ENCODE data around the gene PUDP. TPM values are rescaled to one million over a fixed set of nuclear protein-coding genes. Genes with fewer than 3 reads are reported as not detected.

Gene PUDP
- total and polyA plus RNA-seq, 2 experiments from 2014 or later = 22.6 to 32.8 TPM

DNA sequence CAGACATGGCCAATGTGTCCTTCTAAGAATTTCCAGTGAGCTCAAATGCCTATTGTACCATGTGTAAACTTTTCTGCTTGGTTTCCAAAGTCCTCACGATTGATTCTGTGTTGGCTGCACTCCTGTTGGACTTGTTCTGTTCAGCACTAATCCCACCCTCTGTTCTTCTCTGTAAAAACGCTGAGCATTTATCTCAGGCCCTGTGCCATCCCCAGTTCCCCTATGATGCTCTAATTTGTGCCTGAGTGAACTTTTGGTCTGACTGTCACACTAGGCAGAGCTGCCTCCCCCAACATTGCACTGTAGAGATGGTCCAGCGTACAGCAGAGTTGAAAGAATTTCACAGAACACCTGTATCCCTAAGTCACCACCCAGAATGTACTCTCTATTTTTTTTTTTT, 76.6 kb downstream of the PUDP start:
- Histone ChIP-seq H3K27me3 (no peaks in the 10 kb centered on the region), H3K79me2 (no peaks in the 10 kb centered on the region), H3K4me1 (ENCODE audit: insufficient read depth) (peaks cover 6% of the 10 kb centered on the region), H3K4me3 (no peak overlapping the region), H3K9me3 (ENCODE audit: low read depth) (no peaks in the 10 kb centered on the region), H3K9me2 (replicated peaks; ENCODE audit: insufficient read depth) (no peaks in the 10 kb centered on the region), H3K27ac (no peak overlapping the region), H4K20me1 (ENCODE audit: insufficient read depth, poor library complexity, severe bottlenecking) (no peaks in the 10 kb centered on the region), H2AFZ (no peak overlapping the region), H3K36me3 (replicated peaks; ENCODE audit: insufficient read depth, low read depth) (no peaks in the 10 kb centered on the region), H3K4me2 (no peak overlapping the region)
- WGBS (ENCODE audit: low lambda C conversion rate, missing lambda C conversion rate) = 44% methylated on average over 3 of the region's 3 CpGs
- DNase-seq (ENCODE audit: low spot score) = no peak
- no peak for TF ChIP-seq EZH2 (IDR thresholded peaks at IDR 0.05; ENCODE audit: borderline replicate concordance)

DNA sequence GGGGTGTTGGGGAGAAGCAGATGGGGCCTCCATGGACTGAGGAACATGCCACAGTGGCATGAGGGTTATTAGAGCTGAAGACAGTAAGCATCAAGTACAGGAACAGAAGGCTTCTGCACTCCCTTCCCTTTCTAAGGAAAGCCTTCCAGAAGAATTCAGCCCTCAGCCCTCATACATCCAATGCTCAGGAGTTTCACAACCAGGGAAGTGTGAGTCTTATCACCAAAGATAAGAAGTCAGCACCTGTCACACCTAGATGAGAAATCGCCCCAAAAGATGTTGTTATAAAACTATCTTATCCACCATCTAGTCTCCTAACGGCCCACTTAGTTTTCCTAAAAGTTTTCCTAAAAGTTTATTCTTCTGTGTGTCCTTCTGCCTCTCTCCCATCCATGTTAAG, 78.4 kb downstream of the PUDP start:
- no peaks in the 10 kb centered on the region for H3K9me3 ChIP-seq (ENCODE audit: low read depth)

DNA sequence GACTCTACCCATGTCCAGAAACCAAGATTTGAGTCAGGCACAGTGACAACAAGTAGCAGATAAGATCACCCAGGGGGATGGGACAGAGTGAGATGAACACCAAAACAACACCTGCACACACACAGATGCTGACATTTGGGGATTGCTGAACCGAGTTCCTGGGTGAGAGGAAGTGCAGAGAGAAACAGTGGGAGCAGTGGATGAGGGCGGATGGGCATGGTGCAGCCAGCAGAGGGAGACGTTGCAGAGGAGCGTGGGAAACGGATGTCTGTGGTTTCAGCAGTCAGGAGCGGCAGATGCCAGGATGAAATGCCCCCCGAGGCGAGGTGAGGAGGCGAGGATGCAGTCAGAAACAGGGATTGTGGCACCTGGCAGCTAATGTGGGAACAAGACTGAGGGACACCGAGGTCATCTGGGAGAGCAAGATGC, 79.0 kb downstream of the PUDP start:
- TF ChIP-seq EZH2 (IDR thresholded peaks at IDR 0.05; ENCODE audit: borderline replicate concordance) (no peak), EZH2phosphoT487 (IDR thresholded peaks at IDR 0.05; ENCODE audit: low read depth, severe bottlenecking, unreplicated experiment) (no peak)
- TF ChIP-seq, protein P1, sequence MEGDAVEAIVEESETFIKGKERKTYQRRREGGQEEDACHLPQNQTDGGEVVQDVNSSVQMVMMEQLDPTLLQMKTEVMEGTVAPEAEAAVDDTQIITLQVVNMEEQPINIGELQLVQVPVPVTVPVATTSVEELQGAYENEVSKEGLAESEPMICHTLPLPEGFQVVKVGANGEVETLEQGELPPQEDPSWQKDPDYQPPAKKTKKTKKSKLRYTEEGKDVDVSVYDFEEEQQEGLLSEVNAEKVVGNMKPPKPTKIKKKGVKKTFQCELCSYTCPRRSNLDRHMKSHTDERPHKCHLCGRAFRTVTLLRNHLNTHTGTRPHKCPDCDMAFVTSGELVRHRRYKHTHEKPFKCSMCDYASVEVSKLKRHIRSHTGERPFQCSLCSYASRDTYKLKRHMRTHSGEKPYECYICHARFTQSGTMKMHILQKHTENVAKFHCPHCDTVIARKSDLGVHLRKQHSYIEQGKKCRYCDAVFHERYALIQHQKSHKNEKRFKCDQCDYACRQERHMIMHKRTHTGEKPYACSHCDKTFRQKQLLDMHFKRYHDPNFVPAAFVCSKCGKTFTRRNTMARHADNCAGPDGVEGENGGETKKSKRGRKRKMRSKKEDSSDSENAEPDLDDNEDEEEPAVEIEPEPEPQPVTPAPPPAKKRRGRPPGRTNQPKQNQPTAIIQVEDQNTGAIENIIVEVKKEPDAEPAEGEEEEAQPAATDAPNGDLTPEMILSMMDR (IDR thresholded peaks at IDR 0.05; ENCODE audit: poor library complexity) = no peak
- H3K79me2 ChIP-seq = no peaks in the 10 kb centered on the region

More for the DNA sequence above, 78.4 kb downstream of the PUDP start:
- WGBS (ENCODE audit: low lambda C conversion rate, missing lambda C conversion rate) = 39% methylated on average over 2 of the region's 2 CpGs
- DNase-seq (ENCODE audit: low spot score) = no peak
- Histone ChIP-seq H3K4me2 (no peak overlapping the region), H4K20me1 (ENCODE audit: insufficient read depth, poor library complexity, severe bottlenecking) (no peaks in the 10 kb centered on the region), H3K4me1 (ENCODE audit: insufficient read depth) (peaks cover 1% of the 10 kb centered on the region), H3K4me3 (no peak overlapping the region), H2AFZ (no peak overlapping the region), H3K79me2 (no peaks in the 10 kb centered on the region), H3K9me2 (replicated peaks; ENCODE audit: insufficient read depth) (no peaks in the 10 kb centered on the region), H3K27me3 (no peaks in the 10 kb centered on the region), H3K27ac (no peak overlapping the region), H3K36me3 (replicated peaks; ENCODE audit: insufficient read depth, low read depth) (no peaks in the 10 kb centered on the region)
- TF ChIP-seq, protein P1 (IDR thresholded peaks at IDR 0.05; ENCODE audit: poor library complexity) = no peak
- no peak for TF ChIP-seq EZH2 (IDR thresholded peaks at IDR 0.05; ENCODE audit: borderline replicate concordance)
- no peak for TF ChIP-seq EZH2phosphoT487 (IDR thresholded peaks at IDR 0.05; ENCODE audit: low read depth, severe bottlenecking, unreplicated experiment)

DNA sequence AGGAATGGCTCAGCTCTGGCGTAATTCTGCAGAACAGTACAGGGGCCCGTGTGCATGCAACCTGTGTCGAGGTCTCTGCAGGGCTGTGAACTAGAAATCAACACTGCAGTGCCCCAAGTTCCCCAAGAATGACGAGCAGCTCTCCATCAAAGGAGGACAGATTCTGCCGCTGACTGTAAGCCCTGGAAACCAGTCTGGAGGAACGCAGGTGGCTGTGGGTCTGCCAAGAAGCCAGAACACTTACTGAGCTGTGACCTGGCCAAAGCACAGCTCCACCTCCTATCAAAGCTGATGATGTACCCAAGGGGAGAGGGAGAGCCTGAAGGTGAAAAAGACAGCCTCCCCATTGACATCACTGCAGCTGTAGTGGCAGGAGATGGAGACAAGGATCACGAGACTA, 80.7 kb downstream of the PUDP start:
- Histone ChIP-seq H3K36me3 (replicated peaks; ENCODE audit: insufficient read depth, low read depth) (no peaks in the 10 kb centered on the region), H4K20me1 (ENCODE audit: insufficient read depth, poor library complexity, severe bottlenecking) (no peaks in the 10 kb centered on the region), H3K4me2 (no peak overlapping the region), H2AFZ (no peak overlapping the region), H3K4me1 (ENCODE audit: insufficient read depth) (no peaks in the 10 kb centered on the region), H3K9me2 (replicated peaks; ENCODE audit: insufficient read depth) (no peaks in the 10 kb centered on the region), H3K9me3 (ENCODE audit: low read depth) (no peaks in the 10 kb centered on the region), H3K27me3 (no peaks in the 10 kb centered on the region), H3K79me2 (no peaks in the 10 kb centered on the region), H3K27ac (no peak overlapping the region), H3K4me3 (no peak overlapping the region)
- WGBS (ENCODE audit: low lambda C conversion rate, missing lambda C conversion rate) = 79% methylated on average over 7 of the region's 7 CpGs
- TF ChIP-seq EZH2phosphoT487 (IDR thresholded peaks at IDR 0.05; ENCODE audit: low read depth, severe bottlenecking, unreplicated experiment) (no peak), EZH2 (IDR thresholded peaks at IDR 0.05; ENCODE audit: borderline replicate concordance) (no peak)
- TF ChIP-seq, protein P1 (IDR thresholded peaks at IDR 0.05; ENCODE audit: poor library complexity) = no peak
- no peak for DNase-seq (ENCODE audit: low spot score)

More for the DNA sequence above, 79.0 kb downstream of the PUDP start:
- Histone ChIP-seq H3K36me3 (replicated peaks; ENCODE audit: insufficient read depth, low read depth) (no peaks in the 10 kb centered on the region), H2AFZ (no peak overlapping the region), H3K4me2 (no peak overlapping the region), H3K4me1 (ENCODE audit: insufficient read depth) (no peaks in the 10 kb centered on the region), H3K4me3 (no peak overlapping the region), H3K27me3 (no peaks in the 10 kb centered on the region), H3K27ac (no peak overlapping the region), H4K20me1 (ENCODE audit: insufficient read depth, poor library complexity, severe bottlenecking) (no peaks in the 10 kb centered on the region), H3K9me3 (ENCODE audit: low read depth) (no peaks in the 10 kb centered on the region), H3K9me2 (replicated peaks; ENCODE audit: insufficient read depth) (no peaks in the 10 kb centered on the region)
- DNase-seq (ENCODE audit: low spot score) = no peak
- WGBS (ENCODE audit: low lambda C conversion rate, missing lambda C conversion rate) = 71% methylated on average over 10 of the region's 10 CpGs
